Neural progenitor cell (in vitro differentiated cells): ENCODE results near the gene EDEM1.

Source experiments
- EZH2 ChIP-seq: fragments of 200-600 bp; sonication (generic); IDR thresholded peaks from 2 replicates; pipeline ENCODE4 v1.6.1; 2017; ENCODE audit warnings: antibody characterized with exemption, mild to moderate bottlenecking, moderate library complexity
- EZH2phosphoT487 ChIP-seq: fragments of 200-600 bp; sonication (generic); IDR thresholded peaks from 2 replicates; pipeline ENCODE4 v1.6.1; 2017; ENCODE audit warnings: antibody characterized with exemption
- TF ChIP-seq, protein P1 (sequence below): fragments of 200-600 bp; sonication (generic); IDR thresholded peaks from 2 replicates; pipeline ENCODE4 v1.5.1; 2017; ENCODE audit warnings: antibody characterized with exemption, mild to moderate bottlenecking

- TF ChIP-seq, protein P1, sequence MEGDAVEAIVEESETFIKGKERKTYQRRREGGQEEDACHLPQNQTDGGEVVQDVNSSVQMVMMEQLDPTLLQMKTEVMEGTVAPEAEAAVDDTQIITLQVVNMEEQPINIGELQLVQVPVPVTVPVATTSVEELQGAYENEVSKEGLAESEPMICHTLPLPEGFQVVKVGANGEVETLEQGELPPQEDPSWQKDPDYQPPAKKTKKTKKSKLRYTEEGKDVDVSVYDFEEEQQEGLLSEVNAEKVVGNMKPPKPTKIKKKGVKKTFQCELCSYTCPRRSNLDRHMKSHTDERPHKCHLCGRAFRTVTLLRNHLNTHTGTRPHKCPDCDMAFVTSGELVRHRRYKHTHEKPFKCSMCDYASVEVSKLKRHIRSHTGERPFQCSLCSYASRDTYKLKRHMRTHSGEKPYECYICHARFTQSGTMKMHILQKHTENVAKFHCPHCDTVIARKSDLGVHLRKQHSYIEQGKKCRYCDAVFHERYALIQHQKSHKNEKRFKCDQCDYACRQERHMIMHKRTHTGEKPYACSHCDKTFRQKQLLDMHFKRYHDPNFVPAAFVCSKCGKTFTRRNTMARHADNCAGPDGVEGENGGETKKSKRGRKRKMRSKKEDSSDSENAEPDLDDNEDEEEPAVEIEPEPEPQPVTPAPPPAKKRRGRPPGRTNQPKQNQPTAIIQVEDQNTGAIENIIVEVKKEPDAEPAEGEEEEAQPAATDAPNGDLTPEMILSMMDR, result no peak
- TF ChIP-seq EZH2phosphoT487 (no peak), EZH2 (no peak)
Measured at GRCh38 chr3:5166846-5167245, 20.7 kb upstream of the EDEM1 start.
